ENCODE results near the gene PRM2.
"Not testable (repeated sequence)": the region's sequence is repeated elsewhere in the genome, so short reads cannot be mapped to it uniquely, and the experiment has no call there.

PRM2 gene

DNA sequence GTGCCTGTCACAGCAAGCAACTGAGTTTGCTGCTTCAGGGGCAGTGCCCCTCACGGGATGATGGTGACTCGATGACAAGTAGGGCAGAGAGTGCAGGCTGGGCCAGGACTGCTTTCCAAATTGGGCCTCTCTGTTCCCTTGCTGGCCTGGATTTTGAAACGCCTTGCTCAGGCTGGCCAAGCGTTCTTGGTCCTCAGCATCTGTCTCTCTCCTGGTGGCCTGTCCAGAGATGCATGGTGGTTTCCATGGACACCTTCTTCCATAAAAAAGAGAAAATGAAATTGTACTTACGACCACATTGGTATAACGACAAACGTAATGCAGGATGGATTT lies 24.2 kb upstream of the PRM2 start:
- TF ChIP-seq ZNF274 (IDR thresholded peaks at IDR 0.05; ENCODE audit: low read depth, low read length), result no peak
- no peak overlapping the region for H3K4me3 ChIP-seq (ENCODE audit: low read length)

GRCh38 chr16:11299865-11300559 lies 23.7 kb upstream of the PRM2 start:
- no peak overlapping the region for H3K4me3 ChIP-seq (ENCODE audit: low read length)
- no peak for TF ChIP-seq ZNF274 (IDR thresholded peaks at IDR 0.05; ENCODE audit: low read depth, low read length)

GRCh38 chr16:11298950-11299547 lies 22.8 kb upstream of the PRM2 start:
- H3K4me3 ChIP-seq (ENCODE audit: low read length), result not testable (repeated sequence)

GRCh38 chr16:11298143-11298900 lies 22.0 kb upstream of the PRM2 start:
- H3K4me3 ChIP-seq (ENCODE audit: low read length), result peak overlapping the region; percentile 5; the same call in 1 of the 2 replicates
- no peak for TF ChIP-seq ZNF274 (IDR thresholded peaks at IDR 0.05; ENCODE audit: low read depth, low read length)

DNA sequence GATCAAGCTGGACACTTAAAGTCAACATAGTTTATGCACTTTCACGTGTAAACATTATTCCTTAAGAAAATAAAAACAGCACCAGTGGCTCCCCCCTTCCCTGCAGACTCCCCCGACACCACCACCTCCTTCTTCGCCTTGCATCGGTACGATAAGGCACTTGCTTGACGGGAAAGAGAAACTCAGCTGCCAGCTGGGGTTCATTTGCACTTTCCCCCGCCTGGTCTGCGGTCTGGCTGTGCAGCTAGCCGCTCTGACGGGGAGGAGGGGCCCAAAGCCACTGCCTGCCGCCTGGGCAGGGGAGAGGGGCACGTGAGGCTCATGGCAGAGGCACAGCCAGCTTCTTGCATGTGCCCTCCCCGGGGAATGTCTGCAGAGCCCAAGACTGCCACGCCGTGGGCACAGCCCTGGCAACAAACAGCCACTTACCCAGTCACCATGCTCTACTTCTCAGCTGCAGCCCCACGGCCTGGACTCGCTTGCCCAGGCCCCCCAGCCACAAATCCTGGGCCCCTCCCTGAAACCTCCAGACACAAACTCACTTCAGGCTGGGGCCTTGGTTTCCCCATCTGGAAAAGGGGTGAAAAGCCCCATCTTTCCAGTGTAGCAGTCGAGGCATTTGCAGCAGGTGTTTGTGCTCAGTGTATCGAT lies 21.3 kb upstream of the PRM2 start:
- TF ChIP-seq ZNF274 (IDR thresholded peaks at IDR 0.05; ENCODE audit: low read depth, low read length), result no peak
- peak overlapping the region; percentile 31; the same call in 1 of the 2 replicates for H3K4me3 ChIP-seq (ENCODE audit: low read length)

GRCh38 chr16:11296706-11297491 lies 20.6 kb upstream of the PRM2 start:
- H3K4me3 ChIP-seq (ENCODE audit: low read length), result peak overlapping the region; percentile 31; the same call in 1 of the 2 replicates

DNA sequence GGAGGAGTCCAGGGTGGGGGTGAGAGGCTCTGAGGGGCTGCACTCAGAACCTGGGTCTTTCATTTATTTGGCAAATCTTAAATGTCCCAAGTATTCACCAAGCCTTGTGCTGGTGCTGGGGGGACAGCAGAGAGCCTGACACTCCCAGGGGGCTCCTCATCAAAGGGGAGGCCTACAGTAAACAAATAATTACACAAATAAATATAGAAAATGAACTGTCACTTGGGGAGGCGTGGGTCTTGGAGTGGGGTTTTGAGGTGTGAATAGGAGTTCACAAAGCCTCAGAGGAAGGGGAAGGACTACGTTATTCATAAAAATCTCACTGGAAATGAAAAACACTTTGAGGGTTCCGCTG lies 20.0 kb upstream of the PRM2 start:
- no peak overlapping the region; the same call in 1 of the 2 replicates for H3K4me3 ChIP-seq (ENCODE audit: low read length)
- TF ChIP-seq ZNF274 (IDR thresholded peaks at IDR 0.05; ENCODE audit: low read depth, low read length), result no peak

More at GRCh38 chr16:11296706-11297491, 20.6 kb upstream of the PRM2 start:
- TF ChIP-seq ZNF274 (IDR thresholded peaks at IDR 0.05; ENCODE audit: low read depth, low read length), result no peak

GRCh38 chr16:11295672-11296071 lies 19.4 kb upstream of the PRM2 start:
- TF ChIP-seq ZNF274 (IDR thresholded peaks at IDR 0.05; ENCODE audit: low read depth, low read length), result no peak
- H3K4me3 ChIP-seq (ENCODE audit: low read length), result no peak overlapping the region

GRCh38 chr16:11292076-11292748 lies 15.9 kb upstream of the PRM2 start:
- no peak for TF ChIP-seq ZNF274 (IDR thresholded peaks at IDR 0.05; ENCODE audit: low read depth, low read length)
- no peak overlapping the region for H3K4me3 ChIP-seq (ENCODE audit: low read length)

DNA sequence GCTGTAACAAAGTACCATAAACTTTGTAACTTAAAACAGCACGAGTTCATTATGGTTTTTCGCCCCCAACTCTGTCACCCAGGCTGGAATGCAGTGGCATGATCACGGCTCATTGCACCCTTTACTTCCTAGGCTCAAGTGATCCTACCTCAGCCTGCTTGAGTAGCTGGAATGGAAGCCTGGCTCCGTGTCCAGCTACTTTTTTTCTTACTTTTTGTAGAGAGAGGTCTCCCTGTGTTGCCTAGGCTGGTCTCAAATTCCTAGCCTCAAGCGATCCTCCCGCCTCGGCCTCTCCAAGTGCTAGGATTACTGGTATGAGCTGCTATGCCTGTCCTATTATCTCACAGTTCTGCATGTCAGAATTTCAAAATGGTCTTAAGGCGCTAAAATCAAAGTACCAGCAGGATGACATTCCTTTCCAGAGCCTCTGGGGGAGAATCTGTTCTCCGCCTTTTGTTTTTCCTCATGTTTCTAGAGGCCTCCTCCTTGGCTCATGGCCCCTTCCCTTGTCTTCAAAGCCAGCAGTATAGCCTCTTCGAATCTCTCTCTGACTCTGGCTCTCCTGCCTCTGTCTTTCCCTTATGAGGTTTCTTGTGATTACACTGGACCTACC lies 14.9 kb upstream of the PRM2 start:
- no peak for TF ChIP-seq ZNF274 (IDR thresholded peaks at IDR 0.05; ENCODE audit: low read depth, low read length)
- no peak overlapping the region for H3K4me3 ChIP-seq (ENCODE audit: low read length)

GRCh38 chr16:11290102-11290893 lies 14.0 kb upstream of the PRM2 start:
- no peak overlapping the region for H3K4me3 ChIP-seq (ENCODE audit: low read length)
- no peak for TF ChIP-seq ZNF274 (IDR thresholded peaks at IDR 0.05; ENCODE audit: low read depth, low read length)

GRCh38 chr16:11289696-11290095 lies 13.4 kb upstream of the PRM2 start:
- H3K4me3 ChIP-seq (ENCODE audit: low read length), result not testable (repeated sequence)

Data from GM08714 (cell line).